HT-29 (cell line): ENCODE results near the gene POU3F1. TPM values are rescaled to one million over a fixed set of nuclear protein-coding genes. Genes with fewer than 3 reads are reported as not detected.
"Not testable (repeated sequence)": the region's sequence is repeated elsewhere in the genome, so short reads cannot be mapped to it uniquely, and the experiment has no call there.

Experiments used
- DNase-seq: peaks from one replicate; pipeline ENCODE4 v3.0.0-alpha.2; 2015; ENCODE audit warnings: low spot score
- total RNA-seq: library from RNA; depleted of rRNA; stranded (reverse); fragments of >200 nt; shearing (Covaris generic); gene quantifications from 2 replicates; pipeline ENCODE4 v1.2.3, GENCODE V29; 2014

Gene POU3F1
- total RNA-seq, 1 experiment from 2014 or later: 0.94 TPM

DNA sequence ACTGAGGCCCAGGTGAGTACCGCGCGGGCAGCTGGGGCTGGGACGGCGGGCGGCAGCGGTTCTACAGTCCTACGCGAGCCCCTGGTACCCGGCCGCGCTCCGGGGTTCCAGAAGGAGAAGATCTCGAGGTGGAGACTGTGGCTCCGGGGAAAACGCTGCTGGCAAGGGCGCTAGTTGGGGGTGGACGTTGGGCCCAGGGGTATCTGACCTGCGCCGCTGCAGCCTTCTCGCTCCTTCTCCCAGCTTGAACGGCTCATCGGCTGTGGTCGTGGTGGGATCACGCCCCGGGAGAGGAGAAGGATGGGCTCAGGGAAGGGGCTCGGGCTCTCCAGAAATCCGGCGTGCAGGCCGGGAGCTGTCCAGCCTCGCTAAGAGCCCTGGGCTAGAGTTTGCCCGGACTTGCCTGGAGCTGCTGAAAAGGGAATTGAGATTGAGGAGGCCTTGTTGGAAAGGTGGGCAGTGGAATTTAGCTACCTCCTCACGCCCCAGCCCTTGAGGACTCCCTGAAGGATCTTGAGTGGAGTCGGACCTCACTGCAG lies 1.1 kb upstream of the POU3F1 start:
- no peak for DNase-seq

DNA sequence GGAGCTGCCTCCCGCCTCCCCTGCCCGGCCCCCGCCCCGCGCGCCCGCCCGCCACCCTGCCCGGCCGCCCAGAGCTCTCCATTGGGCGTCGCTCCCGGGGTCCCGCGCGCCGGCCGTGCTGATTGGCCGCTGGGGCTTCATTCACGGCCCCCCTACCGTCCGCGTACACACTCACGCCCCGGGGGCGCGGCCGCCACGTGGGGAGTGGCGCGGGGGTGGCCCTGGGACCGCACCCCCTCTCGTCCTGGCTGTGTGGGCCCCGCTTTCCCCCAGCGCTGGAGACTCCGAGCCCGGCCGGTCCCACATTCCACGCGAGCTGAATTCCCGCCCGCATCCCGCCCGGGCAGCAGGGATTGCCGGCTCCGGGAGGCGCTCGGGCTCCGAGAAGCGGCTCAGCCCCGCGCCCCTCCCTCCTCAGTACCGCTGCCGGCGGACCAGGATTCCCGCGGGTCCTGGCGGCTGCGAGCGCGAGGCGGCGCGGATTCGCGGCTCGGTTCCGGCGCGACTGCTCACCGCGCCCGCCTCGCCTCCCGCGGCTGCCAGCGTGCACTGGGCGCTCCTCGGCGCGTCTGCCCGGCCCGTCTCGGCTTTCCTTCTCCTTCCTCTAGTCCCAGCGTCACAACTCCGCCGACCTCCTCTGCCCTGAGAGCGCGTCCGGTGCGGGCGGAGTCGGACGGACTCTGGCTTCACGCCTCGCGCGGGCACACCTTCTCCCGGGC lies 450 bp upstream of the POU3F1 start:
- peak; percentile 69 for DNase-seq

DNA sequence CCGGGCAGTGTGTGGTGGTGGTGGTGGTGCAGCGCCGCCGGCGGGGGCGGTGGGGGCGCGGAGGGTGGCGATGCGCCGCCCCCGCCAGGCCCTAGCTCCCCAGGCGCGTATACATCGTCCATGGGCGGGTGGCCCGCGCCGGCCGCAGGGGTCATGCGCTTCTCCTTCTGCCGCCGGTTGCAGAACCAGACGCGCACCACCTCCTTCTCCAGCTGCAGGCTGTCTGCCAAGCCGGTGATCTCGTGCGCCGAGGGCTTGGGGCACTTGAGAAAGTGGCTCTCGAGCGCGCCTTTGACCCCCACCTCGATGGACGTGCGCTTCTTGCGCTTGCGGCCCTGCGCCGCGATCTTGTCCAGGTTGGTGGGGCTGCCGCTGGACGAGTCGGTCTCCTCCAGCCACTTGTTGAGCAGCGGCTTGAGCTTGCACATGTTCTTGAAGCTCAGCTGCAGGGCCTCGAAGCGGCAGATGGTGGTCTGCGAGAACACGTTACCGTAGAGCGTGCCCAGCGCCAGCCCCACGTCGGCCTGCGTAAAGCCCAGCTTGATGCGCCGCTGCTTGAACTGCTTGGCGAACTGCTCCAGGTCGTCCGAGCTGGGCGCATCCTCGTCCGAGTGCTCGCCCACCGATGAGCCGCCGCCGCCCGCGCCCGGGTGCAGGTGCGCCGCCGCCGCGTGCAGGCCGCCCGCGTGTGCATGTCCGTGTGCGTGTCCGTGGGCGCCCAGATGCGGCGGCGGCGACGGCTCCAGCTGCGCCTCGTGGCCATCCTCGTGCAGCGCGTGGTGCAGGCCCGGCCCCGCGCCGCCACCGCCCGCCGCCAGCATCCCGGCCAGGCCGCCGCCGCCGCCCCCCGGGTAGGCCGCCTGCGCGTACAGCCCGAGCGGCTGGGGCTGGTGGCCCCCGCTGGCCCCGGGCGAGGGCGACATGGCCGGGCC lies 926 bp downstream of the POU3F1 start:
- no peak for DNase-seq

GRCh38 chr1:38044221-38045215 lies 2.1 kb downstream of the POU3F1 start:
- no peak for DNase-seq

DNA sequence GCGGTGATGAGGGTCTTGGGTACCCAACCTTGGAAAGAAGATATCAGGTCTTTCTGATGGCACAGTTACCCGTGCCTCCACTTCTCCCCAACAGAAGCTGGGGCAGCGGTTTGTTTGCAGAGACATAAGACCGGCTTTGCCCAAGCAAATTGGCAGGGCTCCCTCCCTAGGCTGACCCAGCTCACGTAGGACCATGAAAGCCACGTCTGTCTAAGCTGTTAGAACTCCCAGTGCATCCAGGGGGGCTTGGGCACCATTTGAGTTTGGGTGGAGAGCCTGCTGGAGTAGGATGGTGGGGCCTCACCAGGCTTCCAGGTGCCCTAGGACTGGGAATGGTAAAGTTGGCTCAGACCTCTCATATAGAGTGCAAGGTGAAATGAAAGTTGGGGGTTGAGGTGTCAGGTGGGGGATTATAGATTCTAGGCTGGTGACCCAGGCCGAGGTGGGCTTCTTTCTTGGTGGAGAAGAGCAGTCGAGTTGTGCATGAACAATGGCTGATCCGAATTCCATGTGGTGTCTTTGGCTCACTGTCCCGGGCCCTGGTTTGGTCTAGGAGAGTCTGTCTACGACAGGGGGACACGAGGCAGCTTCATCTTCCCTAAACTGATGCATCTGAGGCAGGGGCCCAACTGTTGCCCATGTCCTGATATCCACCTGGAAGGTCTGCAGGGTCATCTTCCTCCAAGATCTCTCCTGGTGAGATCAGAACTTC lies 3.4 kb downstream of the POU3F1 start:
- DNase-seq: no peak

DNA sequence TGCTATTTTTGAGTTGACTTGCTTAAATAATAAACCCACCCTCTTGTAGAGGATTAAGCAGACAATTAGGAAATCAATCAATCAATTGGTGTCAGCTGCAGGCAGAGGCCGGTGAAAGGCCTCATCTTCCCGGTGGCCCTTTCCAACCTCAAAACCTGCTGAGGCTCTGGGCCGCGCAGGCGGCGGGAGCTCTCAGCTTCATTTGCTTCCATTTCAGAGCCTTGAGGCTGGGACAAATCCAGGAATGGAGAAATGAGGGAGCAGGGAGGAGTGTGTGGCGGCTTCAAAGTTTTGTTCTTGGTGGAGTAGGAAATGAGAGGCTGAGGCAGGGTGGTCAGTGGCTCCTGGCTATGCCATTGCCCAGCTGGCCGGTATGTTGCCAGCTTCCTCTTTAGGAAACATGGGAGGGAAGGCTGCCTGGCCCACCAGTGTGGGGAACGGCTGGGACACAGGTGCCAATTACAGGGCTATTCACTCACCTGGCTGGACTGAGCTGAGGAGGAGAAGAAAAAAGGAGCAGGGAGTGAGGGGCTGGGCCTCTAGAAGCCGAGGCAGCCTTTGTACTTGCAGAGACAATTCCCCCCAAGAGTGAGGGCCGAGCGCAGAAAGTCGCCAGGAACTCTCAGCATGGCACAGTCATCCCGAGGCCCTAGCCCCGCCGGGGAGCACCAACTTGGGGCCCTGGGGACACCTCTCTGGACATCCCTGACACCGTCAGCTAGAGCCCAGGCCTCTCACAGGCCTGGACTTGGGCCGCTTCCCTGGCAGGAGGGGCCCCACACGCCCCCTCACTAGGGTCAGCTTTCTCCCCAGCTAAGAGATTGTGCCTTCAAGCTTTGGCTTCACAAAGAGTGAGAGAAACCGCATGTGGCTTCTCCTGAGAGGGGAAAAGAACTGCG lies 4.4 kb downstream of the POU3F1 start:
- no peak for DNase-seq

DNA sequence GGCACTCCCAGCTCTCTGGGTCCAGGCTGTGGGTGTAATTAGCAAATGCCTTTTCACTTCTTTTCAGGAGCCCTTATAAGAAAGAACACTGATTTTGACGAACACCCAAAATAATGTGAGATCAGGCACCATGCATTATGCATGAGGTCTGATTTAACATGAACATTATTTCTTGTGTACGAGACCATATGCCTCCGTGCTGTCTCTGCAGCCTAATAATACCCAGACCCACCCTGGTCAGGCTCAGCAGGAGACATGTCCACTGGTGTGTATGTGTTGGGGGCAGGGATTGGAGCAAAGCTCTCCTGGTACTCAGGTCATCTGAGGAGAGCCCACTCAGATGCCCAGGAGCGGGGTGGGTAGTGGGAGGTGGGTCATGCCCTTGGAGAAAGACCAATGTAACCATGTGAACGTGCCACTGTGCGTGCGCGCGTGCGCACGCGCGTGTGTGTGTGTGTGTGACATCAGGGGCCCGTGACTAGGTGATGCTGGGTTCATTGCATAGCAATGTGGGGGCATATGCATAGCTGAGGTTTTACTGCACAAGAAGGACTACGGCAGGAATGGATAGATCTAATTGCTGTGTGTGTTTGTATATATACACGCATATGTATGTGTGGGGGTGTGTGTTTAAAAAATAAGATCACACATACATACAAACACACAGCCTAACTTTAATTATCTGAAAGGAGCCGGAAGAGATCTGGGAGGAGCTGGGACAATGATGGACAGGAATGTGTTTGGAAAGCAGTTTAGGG lies 7.1 kb downstream of the POU3F1 start:
- no peak for DNase-seq

DNA sequence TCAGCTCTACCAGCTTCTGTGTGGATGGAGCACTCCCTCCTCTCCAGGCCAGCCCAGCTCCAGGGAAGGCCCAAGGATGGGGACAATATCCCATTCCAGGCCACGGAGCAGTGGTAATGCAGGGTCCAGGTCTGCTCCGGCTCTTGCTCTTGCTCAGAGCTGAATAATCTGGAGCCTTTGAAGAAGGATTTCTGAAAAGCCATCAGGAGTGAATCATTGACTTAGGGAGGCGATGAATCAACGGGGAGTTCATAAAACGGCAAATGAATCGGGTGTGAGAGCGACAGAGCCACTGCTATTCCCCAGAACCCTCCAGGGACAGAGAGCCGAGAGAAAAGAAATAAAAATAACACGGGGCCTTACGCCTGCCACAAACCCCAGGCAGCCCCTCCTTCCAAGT lies 7.7 kb downstream of the POU3F1 start:
- DNase-seq: peak; percentile 56

- DNase-seq: peak; percentile 28
These were observed 9.2 kb downstream of the POU3F1 start for GRCh38 chr1:38037221-38037939.

DNA sequence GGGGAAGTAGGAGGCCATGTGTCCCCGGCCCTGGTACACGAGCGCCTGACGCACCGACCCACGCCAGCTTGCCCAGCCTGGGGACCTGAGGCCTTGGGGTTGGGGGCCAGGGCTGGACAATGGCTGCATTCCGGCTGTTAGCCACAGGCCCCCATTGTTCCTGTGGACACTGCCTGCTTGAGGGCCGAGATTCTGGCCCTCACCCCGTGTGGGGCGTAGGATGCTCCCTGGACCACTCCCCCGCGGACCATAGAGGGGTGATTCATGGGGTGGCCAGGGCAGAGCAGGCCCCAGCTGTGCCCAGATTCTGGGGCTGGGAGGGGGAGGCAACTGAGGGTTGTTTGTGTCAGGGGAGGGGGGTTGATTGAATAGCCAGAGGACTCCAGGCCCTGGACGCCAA lies 11.7 kb downstream of the POU3F1 start:
- DNase-seq: no peak

DNA sequence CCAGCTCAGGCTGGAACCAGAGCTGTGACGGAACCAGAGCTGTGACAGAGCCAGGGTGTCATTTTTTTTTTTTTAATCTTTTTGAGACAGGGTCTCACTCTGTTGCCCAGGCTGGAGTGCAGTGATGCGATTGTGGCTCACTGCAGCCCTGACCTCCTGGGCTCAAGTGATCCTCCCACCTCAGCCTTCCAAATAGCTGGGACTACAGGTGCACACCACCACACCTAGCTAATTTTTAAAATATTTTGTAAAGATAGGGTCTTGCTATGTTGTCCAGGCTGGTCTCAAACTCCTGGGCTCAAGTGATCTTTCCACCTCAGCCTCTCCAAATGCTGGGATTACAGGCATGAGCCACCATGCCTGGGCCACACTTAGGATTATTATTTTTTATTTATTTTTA lies 13.6 kb downstream of the POU3F1 start:
- not testable (repeated sequence) for DNase-seq

- peak; percentile 25 for DNase-seq
These were observed 15.1 kb downstream of the POU3F1 start for GRCh38 chr1:38031513-38031866.

- DNase-seq: peak; percentile 78
These were observed 15.7 kb downstream of the POU3F1 start for GRCh38 chr1:38030596-38031512.

DNA sequence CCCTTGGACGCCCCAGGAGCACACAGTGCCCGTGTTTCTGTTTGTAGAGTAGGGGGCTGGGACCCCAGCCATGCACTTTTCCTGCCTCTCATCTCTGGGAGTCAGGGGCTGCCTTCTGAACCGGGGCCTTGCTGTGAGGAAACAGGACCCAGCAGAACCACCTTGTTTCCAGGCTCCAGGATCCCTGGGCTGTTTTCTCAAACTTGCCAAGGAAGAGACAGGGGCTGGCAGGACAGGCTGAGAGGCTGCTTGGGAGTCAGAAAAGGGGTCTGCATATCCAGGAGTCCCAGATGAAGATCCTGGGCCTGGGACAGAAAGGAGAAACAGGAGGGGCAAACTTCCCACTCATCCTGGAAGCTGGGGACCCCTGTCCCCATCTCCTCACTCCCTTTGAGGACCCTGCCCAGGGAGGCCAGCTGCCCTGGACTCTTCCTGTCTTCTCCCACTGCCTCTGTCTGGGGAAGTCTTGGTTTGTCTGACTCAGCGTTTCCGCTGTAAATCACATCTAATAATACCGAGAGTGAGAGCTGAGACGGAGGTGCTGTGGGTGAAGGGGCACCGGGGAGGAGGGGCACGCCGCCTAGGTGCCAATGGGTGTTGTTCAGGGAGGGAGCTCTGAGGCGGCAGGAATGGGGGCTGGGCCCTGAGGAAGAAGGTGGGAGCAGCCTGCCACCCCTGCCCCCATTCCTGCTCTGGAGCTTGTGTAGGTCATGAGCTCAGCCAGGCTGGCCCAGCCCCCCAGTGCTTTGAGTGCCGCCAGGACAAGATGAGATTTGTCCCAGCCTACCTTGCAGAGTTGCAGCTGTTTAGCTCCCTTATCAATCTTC lies 16.7 kb downstream of the POU3F1 start:
- DNase-seq: peak; percentile 95

GRCh38 chr1:38029081-38029681 lies 17.4 kb downstream of the POU3F1 start:
- DNase-seq: no peak

- DNase-seq: no peak
These were observed 17.9 kb downstream of the POU3F1 start for GRCh38 chr1:38028671-38029070.
